B cell (primary cell): Measurements from ENCODE around the gene DCDC2C. TPM values are rescaled to one million over a fixed set of nuclear protein-coding genes. Genes with fewer than 3 reads are reported as not detected.

Experiments used
- ATAC-seq: fragments of 200-7000 bp; cut with Tn5 transposase; one replicate; pipeline ENCODE4 v1.10.0; 2021; ENCODE audit warnings: low read depth, mild to moderate bottlenecking, moderate number of reproducible peaks, moderate library complexity
- CTCF ChIA-PET: fragments of 350-600 bp; sonication (Branson Sonifier 250); formaldehyde crosslinking; loops from one replicate; lab custom pipeline; 2021; ENCODE audit warnings: antibody characterized with exemption, inconsistent platforms; lab: Charles Lee
- POLR2A ChIA-PET: fragments of 350-600 bp; sonication (Branson Sonifier 250); formaldehyde crosslinking; loops from one replicate; lab custom pipeline; 2021; ENCODE audit warnings: antibody characterized with exemption; lab: Charles Lee
- DNase-seq: peaks from one replicate; pipeline ENCODE4 v3.0.0; 2013
- H2AFZ ChIP-seq: 2 replicates; pipeline ENCODE4 v1.6.1; 2012; ENCODE audit warnings: mild to moderate bottlenecking, low read depth, low read length; ENCODE audit not compliant: insufficient read depth, poor library complexity, severe bottlenecking
- H3K27ac ChIP-seq, 2 donors: 1 replicate in 1 of 2; 2 replicates in 1 of 2; pipeline ENCODE4 v1.5.1; 2012 to 2013; ENCODE audit warnings: low read length in 2 of 2, mild to moderate bottlenecking in 2 of 2, moderate library complexity in 1 of 2
- H3K27me3 ChIP-seq, 4 experiments: fragments of 200-600 bp in 1 of 4; sonication (generic) in 1 of 4; replicated peaks in 1 of 4; 1 replicate in 2 of 4; 2 replicates in 2 of 4; pipeline versions ENCODE4 v1.6.1 to v1.7.0; 2013 to 2016; ENCODE audit warnings: low read length in 3 of 4, mild to moderate bottlenecking in 2 of 4, mixed read lengths in 1 of 4, moderate library complexity in 1 of 4; ENCODE audit not compliant: insufficient read depth in 4 of 4, control insufficient read depth in 3 of 4; ENCODE audit errors: control extremely low read depth in 1 of 4
- H3K36me3 ChIP-seq, 2 experiments: replicated peaks in 1 of 2; 1 replicate in 1 of 2; 2 replicates in 1 of 2; pipeline versions ENCODE4 v1.6.1 to v1.7.1; 2013; ENCODE audit warnings: low read length in 1 of 2; ENCODE audit not compliant: insufficient read depth in 2 of 2, control insufficient read depth in 1 of 2; ENCODE audit errors: control extremely low read depth in 1 of 2, extremely low read depth in 1 of 2
- H3K4me1 ChIP-seq, 2 donors: fragments of 200-600 bp in 1 of 2; sonication (generic) in 1 of 2; 1 replicate in 1 of 2; 2 replicates in 1 of 2; pipeline versions ENCODE4 v1.5.1 to v1.6.1; 2013 to 2017; ENCODE audit warnings: low read length in 2 of 2; ENCODE audit not compliant: control insufficient read depth in 2 of 2, insufficient read depth in 2 of 2
- H3K4me2 ChIP-seq: replicated peaks from 2 replicates; pipeline ENCODE3; 2012; ENCODE audit warnings: mild to moderate bottlenecking, low read depth, low read length; ENCODE audit not compliant: poor library complexity, severe bottlenecking
- H3K4me3 ChIP-seq, 5 experiments: fragments of 200-600 bp in 1 of 5; sonication (generic) in 1 of 5; 1 replicate in 3 of 5; 2 replicates in 2 of 5; pipeline versions ENCODE4 v1.5.1 to v1.7.0; 2011 to 2016; ENCODE audit warnings: low read length in 4 of 5, mild to moderate bottlenecking in 4 of 5, low read depth in 2 of 5, control low read depth in 1 of 5, moderate library complexity in 1 of 5; ENCODE audit not compliant: insufficient read depth in 1 of 5; ENCODE audit errors: control extremely low read depth in 1 of 5, extremely low read depth in 1 of 5
- H3K79me2 ChIP-seq: fragments of 200-600 bp; sonication (generic); one replicate; pipeline ENCODE4 v1.6.0; 2016; ENCODE audit warnings: low read length; ENCODE audit not compliant: control insufficient read depth, insufficient read depth
- H3K9ac ChIP-seq: fragments of 200-600 bp; sonication (generic); 2 replicates; pipeline ENCODE4 v1.6.1; 2017; ENCODE audit warnings: mild to moderate bottlenecking, low read length, moderate library complexity
- H3K9me3 ChIP-seq, 3 donors: one replicate each; pipeline versions ENCODE4 v1.6.1 to v1.7.1; 2013; ENCODE audit warnings: low read length in 2 of 3; ENCODE audit not compliant: control insufficient read depth in 2 of 3, insufficient read depth in 1 of 3; ENCODE audit errors: control extremely low read depth in 1 of 3
- H4K20me1 ChIP-seq: 2 replicates; pipeline ENCODE4 v1.6.0; 2012; ENCODE audit warnings: mild to moderate bottlenecking, low read length; ENCODE audit not compliant: insufficient read depth, control insufficient read depth, poor library complexity, severe bottlenecking
- H3K27ac Mint-ChIP-seq: one replicate; pipeline ENCODE4 v1.8.0; 2021; ENCODE audit warnings: mixed read lengths
- H3K27me3 Mint-ChIP-seq: one replicate; pipeline ENCODE4 v1.8.0; 2021; ENCODE audit warnings: mixed read lengths
- H3K4me1 Mint-ChIP-seq: one replicate; pipeline ENCODE4 v1.8.0; 2021; ENCODE audit warnings: mixed read lengths
- H3K4me3 Mint-ChIP-seq: one replicate; pipeline ENCODE4 v1.8.0; 2021; ENCODE audit warnings: mixed read lengths
- H3K9me3 Mint-ChIP-seq: one replicate; pipeline ENCODE4 v1.8.0; 2022; ENCODE audit warnings: mixed read lengths; ENCODE audit not compliant: insufficient read depth
- CTCF ChIP-seq: fragments of 200-600 bp; IDR thresholded peaks from one replicate; pipeline ENCODE4 v1.8.0; 2022; ENCODE audit warnings: antibody characterized with exemption, mild to moderate bottlenecking
- EZH2 ChIP-seq: IDR thresholded peaks from 2 replicates; pipeline ENCODE4 v1.6.1; 2012; ENCODE audit warnings: borderline replicate concordance, low read depth, mild to moderate bottlenecking, moderate library complexity, low read length; ENCODE audit not compliant: insufficient read depth, poor library complexity, severe bottlenecking
- WGBS: methylation state at CpG from one replicate; pipeline ENCODE4 v1.1.5; 2013; ENCODE audit warnings: missing lambda C conversion rate; ENCODE audit not compliant: insufficient coverage; 5-methylcytosine and 5-hydroxymethylcytosine counted together
- intact Hi-C: fragments of 100-400 bp; cut with micrococcal nuclease; formaldehyde crosslinking; loops from one replicate; pipeline ENCODE4 v1.10.0; 2022
- polyA plus RNA-seq: library from polyadenylated mRNA; depleted of rRNA; stranded (reverse); fragments of >200 nt; gene quantifications from 2 replicates; pipeline ENCODE4 v1.2.3, GENCODE V29; 2012
- total RNA-seq, 2 donors: library from RNA; stranded (reverse); fragments of 120-200 nt in 1 of 2; gene quantifications; 1 replicate in 1 of 2; 2 replicates in 1 of 2; pipeline versions ENCODE4 v1.2.3 to v1.2.4, GENCODE V29; 2013 to 2022

The DCDC2C gene
- total and polyA plus RNA-seq, 2 donors (not counting 1 experiment from before 2014, with no cell fraction given): not detected

GRCh38 chr2:3785220-3785889 is 82.0 kb downstream of the DCDC2C start:
- Histone ChIP-seq H3K9ac (no peak overlapping the region), H3K4me2 (no peak overlapping the region), H4K20me1 (no peaks in the 10 kb centered on the region), H2AFZ (no peak overlapping the region), H3K27me3 (no peaks in the 10 kb centered on the region), H3K4me3 (no peak overlapping the region), H3K9me3 (no peaks in the 10 kb centered on the region), H3K27ac (no peak overlapping the region), H3K4me1 (peaks cover 5 to 7% of the 10 kb centered on the region in 2 donors), H3K79me2 (no peaks in the 10 kb centered on the region), H3K36me3 (no peaks in the 10 kb centered on the region)
- peaks cover 3% of the 10 kb centered on the region for H3K27me3 Mint-ChIP-seq
- no peak overlapping the region for H3K4me3 Mint-ChIP-seq
- H3K27ac Mint-ChIP-seq: no peak overlapping the region
- POLR2A ChIA-PET: no interaction called here
- WGBS: 93% methylated on average over 12 of the region's 15 CpGs
- no peak for TF ChIP-seq CTCF
- TF ChIP-seq EZH2: no peak
- intact Hi-C loops: no loop called here
- H3K4me1 Mint-ChIP-seq: peaks cover 6% of the 10 kb centered on the region
- ATAC-seq (no peak), DNase-seq (no peak)
- no peaks in the 10 kb centered on the region for H3K9me3 Mint-ChIP-seq
- CTCF ChIA-PET: no interaction called here

GRCh38 chr2:3785890-3786273 is 82.5 kb downstream of the DCDC2C start:
- 96% methylated on average over 7 of the region's 10 CpGs for WGBS
- no peaks in the 10 kb centered on the region for H3K27me3 ChIP-seq
- H3K4me3 Mint-ChIP-seq: no peak overlapping the region

More at GRCh38 chr2:3785890-3786273, 82.5 kb downstream of the DCDC2C start:
- H3K9me3 Mint-ChIP-seq: no peaks in the 10 kb centered on the region
- no peak overlapping the region for H3K9ac ChIP-seq
- H3K27me3 Mint-ChIP-seq: peaks cover 3% of the 10 kb centered on the region
- peaks cover 0 to 2% of the 10 kb centered on the region in 2 donors for H3K4me1 ChIP-seq
- POLR2A ChIA-PET: no interaction called here
- no peaks in the 10 kb centered on the region for H4K20me1 ChIP-seq
- no peak overlapping the region for H3K4me3 ChIP-seq
- no peak overlapping the region for H2AFZ ChIP-seq
- H3K4me1 Mint-ChIP-seq: peaks cover under 1% of the 10 kb centered on the region
- CTCF ChIA-PET: no interaction called here
- H3K36me3 ChIP-seq: no peaks in the 10 kb centered on the region
- DNase-seq (no peak), ATAC-seq (no peak)
- intact Hi-C loops: no loop called here
- no peak overlapping the region for H3K4me2 ChIP-seq
- no peak overlapping the region for H3K27ac Mint-ChIP-seq
- TF ChIP-seq EZH2: no peak
- no peak for TF ChIP-seq CTCF
- no peak overlapping the region for H3K27ac ChIP-seq
- no peaks in the 10 kb centered on the region for H3K79me2 ChIP-seq
- no peaks in the 10 kb centered on the region for H3K9me3 ChIP-seq
